Stimulated activated CD8-positive, alpha-beta memory T cell treated with anti-CD3 and anti-CD28 coated beads, Interleukin-4, amount 100 ng/mL, for 4 hours (primary cell): ENCODE data around the gene KLHL35.
"Not testable (repeated sequence)": the region's sequence is repeated elsewhere in the genome, so short reads cannot be mapped to it uniquely, and the experiment has no call there.

ENCODE experiments used
- DNase-seq, 2 donors: peaks; one replicate each; pipeline ENCODE4 v3.0.0-alpha.2; 2020; ENCODE audit warnings: low read depth in 2 of 2, low spot score in 1 of 2

Gene KLHL35

DNA sequence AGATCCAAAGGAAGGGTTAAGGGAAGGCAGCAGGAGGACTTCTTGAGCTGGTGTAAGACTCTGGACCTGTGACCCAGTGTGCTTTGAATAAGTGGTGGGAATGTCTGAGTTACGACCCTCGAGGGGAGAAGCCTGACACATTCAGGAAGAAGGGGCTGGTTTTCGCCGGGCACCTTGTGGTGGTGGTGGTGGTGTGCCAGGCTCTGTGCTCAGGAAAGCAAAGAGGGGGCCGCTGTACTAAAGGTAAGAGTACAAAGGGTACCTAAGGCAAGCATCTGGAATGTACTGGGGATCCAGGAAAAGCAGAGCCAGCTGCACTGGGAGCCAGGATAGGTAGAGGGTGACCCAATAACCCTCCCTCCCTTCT is 6.3 kb downstream of the KLHL35 start:
- no peak for DNase-seq

DNA sequence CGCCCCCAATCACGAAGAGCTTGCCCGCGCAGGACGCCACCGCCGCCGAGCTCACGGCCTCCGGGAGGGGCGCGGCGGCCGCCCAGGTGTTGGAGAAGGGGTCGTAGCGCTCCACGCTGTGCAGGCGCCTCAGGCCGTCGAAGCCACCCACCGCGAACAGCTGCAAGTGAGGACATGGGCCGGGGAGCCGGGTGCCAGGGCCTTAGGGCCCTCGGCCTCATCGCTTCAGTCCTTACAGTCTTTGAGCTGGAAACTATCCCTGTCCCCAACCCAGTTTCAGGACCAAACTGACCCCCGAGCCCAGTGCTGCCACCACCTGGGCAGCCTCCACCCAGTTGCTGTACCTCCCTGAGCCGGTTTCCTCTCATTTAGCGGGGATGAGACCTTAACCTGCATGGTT is 7.6 kb downstream of the KLHL35 start:
- DNase-seq = no peak

DNA sequence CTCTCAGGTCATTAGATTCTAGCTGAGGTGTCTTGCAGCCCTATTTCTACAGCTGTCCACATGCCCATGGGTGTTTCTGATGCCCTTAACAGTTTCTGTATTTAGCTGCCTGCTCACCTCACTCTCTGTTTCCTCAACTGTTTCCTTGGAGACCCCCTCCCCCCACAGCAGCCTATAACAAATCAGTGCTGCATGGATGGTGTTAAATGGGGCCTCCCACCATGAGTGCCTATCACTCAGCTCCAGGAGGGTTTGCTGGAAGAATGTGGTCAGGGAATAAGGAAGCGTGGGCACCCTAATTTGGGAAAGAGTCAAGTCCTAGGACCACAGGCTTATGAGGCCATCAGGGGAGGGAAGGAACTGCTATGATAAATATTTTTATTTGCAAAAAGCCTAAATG is 8.6 kb downstream of the KLHL35 start:
- DNase-seq = no peak

DNA sequence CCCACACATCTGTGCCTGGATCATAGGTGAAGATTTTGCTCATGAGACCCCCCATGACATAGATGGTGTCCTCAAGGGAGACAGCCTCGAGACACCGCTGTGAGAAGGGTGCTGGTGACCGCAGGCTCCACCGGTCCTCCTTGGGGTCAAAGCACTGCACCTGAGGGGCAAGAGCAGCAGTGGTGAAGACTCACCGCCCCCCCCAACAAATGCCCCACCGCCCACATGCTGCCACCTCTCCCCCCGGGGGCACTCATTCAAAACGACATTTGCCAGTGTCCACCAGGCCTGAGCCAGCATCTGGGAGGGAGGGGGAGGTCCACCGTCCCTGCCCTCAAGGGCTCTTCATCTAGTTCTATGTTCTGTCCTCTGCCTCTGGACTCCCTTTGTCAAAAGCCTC is 9.3 kb downstream of the KLHL35 start:
- DNase-seq = no peak

DNA sequence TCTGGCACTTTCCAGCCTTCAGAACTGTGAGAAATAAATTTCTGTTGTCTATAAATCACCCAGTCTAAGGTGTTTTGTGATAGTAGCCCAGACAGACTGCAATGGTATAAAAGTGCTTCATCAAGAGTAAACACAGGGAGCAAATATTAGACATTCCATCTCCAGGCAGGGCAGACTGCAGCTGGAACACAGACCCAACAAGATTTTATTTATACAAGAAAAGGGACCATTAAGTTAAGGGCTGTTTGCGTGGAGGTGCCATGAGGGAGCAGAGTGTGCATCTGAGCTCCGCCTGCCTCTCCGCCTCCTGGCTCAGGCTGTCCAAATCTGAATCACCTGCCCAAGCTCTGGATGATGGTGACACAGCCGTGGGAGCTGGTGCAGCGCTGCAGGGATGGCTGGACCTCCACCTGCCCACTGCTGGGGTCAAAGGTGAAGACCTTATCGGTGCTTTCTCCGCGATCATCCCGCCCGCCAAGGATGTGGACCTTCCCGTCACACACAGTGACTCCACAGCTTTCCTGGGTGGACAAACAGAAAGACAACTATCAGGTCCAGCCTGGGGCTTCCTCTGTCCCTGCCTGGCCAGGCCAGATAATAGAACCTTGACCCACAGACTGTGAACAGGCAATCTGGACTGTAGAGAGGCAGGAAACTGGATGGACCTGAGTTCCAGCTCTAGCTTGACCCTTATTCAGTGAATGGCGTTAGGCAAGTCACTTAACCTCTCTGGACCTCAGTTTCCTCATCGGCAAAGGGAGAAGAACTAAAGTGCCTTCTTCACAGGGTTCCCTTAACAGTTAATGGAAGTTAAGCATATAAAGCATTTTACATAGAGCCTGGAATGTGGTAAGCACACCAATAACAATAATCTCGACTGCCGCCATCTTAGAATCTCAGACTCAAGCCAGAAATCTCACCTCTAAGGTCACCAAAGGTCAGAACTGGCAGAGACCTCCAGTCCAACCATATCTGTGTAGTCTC is 10.5 kb downstream of the KLHL35 start:
- no peak for DNase-seq

DNA sequence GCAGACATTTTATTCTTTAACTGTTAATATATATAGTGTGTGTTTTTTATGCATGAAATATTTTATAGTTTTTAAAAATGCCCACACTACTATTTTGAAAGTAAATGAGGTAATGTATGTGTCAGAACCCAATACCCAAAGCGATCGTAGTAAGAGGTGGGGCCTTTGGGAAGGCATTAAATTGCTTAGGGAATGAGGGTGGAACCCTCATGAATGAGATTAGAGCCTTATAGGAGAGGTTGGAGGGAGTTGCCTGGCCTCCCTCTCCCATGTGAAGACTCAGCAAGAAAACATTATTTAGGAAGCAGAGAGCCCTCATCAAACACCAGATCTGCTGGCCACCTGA is 11.1 kb downstream of the KLHL35 start:
- DNase-seq = no peak

DNA sequence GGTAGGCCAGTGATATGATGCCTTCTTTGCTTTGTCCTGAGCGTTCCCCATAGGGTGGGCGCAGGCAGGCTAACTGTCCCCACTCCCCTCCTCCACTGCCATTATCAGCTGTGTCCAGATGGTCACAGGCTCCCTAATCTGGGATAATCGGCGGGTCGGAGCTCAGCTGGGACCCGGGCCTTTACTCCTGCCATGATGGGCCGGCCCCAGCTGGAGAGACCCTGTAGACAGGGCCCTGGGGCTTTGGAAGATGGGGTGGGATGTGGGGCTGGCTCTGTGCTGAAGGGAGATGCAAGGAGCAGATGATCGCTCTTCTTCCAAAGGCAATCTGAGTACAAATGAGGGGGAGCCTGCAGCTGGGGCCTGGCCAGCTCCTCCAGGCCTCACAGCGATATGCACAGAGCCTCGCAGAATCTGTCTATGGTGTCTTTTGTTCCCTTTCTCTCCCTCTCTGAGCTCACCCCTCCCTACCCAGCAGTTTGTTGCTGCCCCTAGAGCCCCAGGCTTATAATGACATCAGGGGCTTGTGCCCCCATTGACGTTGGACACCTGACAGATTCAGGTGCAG is 11.9 kb downstream of the KLHL35 start:
- no peak for DNase-seq

DNA sequence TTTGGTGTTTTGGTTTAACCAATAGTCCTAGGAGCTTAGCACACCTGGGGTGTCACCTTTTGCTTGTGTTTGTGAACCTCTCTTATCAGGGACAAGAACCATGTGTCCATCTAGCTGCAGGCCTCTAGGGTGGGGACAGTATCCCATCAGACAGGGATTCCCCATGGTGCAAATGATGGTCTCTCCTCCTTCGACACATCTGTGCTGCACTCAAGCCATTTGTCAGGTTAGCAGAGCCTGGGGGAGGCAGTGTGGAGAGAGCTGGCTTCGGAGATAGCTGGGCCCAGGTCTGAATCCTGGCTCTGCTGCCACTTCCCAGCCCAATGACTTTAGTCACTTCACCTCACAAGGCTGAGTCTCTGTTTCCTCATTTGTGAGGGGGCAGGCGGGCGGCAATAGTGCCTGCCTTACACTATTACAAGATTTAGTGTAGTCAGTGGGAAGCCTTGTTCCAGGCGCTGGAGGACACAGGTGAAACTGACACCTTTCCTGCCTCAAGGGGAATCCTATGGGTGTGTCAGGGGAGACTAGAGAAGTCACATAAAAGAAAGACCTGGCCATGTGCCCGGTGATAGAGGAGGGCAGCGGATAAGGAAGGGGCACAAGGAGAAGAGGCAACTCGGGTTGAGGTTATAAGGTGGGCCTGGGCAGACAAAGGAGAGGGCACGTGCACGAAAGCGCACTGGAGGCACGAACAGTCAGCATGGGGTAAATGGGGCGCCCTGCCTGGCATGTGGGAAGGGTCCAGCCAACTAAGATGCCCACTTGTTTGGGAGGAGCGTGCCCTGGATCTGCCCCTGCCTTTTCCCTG is 12.6 kb downstream of the KLHL35 start:
- no peak for DNase-seq

DNA sequence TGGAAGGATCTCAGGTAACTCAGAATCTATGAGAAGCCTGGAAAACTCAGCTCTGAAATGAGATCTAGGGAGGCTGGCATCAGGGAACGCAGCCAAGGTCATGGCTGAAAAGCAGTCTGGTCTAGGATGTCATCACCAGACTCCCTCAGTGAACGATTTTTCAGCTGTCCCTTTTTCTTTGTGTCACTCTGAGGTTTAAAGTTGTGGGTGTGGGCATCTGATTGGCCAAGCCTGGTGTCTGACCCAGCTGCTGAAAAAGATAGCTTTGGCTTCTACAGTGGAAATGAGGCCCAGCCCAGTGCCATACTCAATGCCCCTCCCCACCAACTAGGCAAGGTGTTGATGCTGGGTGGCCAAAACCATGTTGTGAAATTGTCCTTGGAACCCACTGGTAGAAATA is 19.1 kb downstream of the KLHL35 start:
- no peak for DNase-seq

DNA sequence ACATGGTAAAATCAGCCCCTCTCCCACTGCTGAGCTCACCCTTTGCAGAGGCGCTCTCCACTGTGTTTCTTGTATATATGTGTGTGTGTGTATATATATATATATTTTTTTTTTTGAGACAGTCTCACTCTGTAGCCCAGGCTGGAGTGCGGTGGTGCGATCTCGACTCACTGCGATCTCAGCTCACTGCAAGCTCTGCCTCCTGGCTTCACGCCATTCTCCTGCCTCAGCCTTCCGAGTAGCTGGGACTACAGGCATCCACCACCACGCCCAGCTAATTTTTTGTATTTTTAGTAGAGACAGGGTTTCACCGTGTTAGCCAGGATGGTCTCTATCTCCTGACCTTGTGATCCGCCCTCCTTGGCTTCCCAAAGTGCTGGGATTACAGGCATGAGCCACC is 19.9 kb downstream of the KLHL35 start:
- not testable (repeated sequence) for DNase-seq

DNA sequence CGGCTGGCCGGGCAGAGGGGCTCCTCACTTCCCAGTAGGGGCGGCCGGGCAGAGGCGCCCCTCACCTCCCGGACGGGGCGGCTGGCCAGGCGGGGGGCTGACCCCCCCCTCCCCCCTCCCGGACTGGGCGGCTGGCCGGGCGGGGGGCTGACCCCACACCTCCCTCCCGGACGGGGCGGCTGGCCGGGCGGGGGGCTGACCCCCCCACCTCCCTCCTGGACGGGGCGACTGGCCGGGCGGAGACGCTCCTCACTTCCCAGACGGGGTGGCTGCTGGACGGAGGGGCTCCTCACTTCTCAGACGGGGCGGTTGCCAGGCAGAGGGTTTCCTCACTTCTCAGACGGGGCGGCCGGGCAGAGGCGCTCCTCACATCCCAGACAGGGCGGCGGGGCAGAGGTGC is 23.0 kb downstream of the KLHL35 start:
- not testable (repeated sequence) for DNase-seq

DNA sequence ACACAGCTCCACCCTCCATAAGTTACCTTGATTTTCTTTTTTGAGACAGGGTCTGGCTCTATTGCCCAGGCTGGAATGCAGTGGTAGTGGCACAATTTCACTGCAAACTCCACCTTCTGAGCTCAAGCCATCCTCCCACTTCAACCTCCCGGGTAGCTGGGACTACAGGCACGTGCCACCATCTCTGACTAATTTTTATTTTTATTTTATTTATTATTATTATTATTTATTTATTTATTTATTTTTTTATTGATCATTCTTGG is 24.1 kb downstream of the KLHL35 start:
- DNase-seq = no peak

DNA sequence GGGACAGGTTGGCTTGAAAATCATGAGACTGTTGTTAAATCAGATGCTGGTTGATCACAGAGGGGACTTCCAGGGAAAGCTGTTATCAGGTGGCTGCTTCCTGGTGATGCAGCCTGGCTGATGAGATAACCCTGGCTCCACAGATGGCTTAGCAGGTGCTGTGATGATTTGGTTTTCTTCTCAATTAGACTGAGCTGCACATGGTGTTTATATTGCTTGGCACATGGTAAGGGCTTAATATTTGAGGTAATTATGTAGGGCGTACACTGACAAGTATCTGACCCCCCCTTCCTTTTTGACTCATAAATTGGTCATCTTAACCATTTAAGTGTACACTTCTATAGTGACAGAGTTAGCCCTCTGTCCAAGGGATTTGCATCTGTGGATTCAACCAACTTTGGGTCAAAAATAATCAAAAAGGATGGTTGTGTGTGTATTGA is 26.6 kb downstream of the KLHL35 start:
- DNase-seq = no peak

DNA sequence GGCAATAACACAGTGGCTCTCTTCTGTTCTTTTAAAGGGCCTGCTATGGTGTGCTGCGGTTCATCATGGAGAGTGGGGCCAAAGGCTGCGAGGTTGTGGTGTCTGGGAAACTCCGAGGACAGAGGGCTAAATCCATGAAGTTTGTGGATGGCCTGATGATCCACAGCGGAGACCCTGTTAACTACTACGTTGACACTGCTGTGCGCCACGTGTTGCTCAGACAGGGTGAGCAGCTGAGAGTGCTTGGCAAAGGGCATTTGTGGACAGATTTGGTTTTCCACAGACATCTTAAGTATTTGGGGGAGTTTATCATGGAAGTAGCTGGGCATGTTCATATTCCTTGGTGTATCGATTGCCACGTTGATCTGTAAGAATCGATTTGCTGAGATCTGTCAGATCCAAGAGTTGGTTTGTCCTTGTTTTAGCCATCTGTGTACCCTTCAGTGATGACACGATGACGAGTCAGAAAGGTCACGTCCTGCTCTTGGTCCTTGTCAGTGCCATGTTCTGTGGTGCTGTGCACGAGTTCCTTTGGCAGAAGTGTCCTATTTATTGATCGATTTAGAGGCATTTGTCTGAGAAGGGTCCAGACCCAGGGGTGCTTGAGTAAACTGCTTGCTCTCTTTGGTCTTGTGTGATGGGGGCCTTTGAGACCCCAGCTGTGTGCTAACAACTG is 28.9 kb downstream of the KLHL35 start:
- no peak for DNase-seq

DNA sequence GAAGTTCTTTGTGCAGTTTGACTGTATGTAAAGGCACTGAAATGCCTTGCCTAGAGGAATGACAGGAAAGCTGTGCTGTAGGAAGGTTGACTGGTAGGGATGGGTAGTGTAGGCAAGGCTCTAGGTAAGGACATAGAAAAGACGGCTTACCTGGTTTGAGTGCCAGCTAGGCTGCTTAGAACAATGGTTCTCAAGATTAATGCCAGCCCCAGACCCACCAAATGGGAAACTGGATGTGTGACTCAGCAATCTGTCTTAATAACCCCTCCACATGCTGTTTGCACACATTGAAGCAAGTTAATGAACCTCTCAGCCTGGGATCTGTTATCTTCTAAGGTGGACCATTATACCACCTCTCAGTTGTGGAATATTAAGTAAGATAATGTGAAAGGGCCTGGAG is 30.0 kb downstream of the KLHL35 start:
- DNase-seq = no peak

DNA sequence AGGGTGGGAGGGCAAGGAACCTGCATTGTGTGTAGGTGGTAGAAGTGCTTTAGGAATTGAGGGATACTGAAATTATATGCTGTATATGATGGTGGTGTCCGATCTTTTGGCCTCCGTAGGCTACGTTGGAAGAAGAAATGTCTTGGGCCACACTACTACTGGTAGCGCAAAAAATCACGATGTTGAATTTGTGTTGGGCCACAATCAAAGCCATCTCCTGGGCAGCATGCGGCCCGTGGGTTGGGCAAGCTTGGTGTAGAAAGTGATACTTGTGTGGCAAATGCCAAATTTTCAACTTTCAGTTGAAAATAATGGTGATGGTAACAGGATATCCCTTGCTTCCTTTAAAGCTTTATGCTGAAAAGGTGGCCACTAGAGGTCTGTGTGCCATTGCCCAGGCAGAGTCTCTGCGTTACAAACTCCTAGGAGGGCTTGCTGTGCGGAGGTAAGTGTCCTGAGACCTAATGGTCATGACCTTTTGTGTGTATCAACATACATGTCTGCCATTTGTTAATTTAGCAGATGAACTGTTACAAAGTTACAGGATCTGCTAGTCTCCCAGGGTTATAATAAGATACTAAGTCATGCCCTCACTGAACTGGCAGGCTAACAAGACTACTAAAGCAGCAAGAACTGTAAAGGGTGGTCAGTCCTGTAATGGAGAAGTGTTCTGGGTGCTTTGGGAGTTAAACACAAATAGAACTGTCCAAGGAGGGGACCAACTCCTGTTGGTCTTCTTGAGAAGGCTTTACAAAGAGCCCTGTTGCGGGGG is 30.8 kb downstream of the KLHL35 start:
- DNase-seq = no peak

DNA sequence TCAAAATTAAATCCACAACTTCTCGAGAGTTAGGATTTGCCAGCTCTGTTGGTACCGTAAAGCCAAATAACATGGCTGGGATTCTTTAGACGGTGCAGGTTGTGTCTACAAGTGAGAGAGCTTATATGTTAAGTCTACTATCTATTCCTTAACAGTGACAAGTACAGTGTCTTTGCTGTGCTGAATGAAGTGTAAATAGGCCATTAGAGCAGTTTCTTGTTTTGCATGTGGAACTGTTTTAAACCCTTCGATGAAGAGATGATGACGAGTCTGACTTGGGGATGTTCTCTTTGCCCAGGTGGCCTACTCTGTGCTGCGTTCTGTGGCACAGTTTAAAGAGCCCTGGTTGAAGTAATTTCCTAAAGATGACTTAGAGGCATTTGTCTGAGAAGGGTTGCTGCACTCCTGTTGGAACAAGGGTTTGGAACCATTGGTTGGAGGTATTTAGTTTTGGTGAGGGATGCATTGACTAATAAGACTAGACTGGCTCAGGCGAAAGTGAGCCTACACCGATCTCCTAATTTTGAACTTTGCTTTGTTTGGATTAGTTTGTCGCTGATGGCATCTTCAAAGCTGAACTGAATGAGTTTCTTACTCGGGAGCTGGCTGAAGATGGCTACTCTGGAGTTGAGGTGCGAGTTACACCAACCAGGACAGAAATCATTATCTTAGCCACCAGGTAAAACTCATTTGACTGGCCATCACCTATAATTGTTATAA is 32.7 kb downstream of the KLHL35 start:
- DNase-seq = no peak

DNA sequence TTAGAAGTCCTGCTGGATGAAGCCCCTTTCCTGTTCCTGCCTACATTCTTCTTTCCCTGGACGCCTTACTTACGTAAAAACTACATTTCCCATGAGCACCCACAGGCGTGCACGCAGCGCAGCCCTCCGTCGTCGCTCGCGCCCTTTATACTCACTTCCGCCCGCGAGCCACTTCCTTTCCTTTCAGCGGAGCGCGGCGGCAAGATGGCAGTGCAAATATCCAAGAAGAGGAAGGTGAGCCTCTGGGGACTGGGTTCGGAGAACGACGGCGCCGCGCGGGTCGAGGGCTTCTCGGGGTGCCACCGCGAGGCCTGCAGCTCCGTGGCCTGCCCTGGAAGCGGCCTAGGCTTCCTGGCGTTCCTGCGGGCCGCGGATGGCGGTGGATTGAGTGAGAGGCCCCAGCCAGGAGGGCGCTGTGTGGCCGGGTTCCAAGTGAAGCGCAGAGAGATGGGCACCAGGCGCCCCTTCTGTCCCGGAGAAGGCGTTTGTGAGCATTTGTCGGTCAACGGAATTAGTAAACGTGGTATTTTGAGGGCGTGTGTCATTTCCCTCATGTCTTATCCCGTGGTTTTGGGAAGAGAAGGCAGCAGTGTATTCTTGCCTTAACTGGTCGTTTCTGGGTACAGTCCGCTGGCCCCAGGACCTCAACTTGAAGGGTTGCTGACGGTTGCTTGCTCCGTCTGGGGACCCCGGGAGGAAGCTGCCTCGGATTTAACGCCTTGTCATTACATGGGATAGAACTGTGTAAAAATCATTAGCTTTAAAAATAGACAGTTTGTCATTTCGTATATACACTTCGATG is 33.5 kb downstream of the KLHL35 start, which contains the start of gene RPS3:
Gene RPS3, plus strand, starts transcription at position 175 of the 802 bp plus-strand sequence. Its CDS starts 30 bp downstream, at position 205.
- peak; percentile 73 to 77 for DNase-seq

DNA sequence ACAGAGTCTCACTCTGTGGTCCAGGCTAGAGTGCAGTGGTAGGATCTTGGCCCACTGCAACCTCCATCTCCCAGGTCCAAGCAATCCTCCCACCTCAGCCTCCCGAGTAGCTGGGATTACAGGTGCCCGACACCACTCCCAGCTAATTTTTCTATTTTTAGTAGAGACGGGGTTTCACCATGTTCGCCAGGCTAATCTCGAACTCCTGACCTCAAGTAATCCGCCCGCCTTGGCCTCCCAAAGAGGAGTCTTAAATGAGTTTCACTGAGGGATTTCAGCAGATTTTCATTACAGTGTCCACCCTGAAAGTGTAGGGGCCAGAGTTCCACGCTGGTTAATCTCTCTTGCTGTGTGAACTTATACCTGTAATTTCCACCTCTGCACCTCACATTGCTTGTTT is 34.1 kb downstream of the KLHL35 start:
- no peak for DNase-seq
